ENCODE measurements around the gene CLASP2.

DNA sequence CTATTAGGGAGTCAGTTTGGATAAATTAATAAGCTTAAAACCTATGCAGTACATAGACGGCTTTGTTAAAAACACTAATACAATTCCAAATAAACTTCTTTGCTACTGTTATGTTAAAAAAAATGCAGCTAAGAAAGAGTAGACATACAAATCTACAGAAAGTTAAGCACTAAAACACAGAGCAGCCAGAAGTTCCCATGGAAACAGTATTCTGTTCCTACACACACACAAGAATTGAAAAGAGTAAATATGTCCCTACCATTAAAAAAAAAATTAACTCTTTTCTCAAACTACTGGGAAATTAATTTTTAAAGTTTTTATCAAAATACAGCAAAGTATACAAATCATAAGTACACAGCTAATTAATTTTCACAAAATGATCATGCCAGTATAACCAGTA, 71.6 kb downstream of the CLASP2 start:
- TF ChIP-seq ARNTL (CRISPR knock-in tag; IDR thresholded peaks at IDR 0.05; ENCODE audit: borderline replicate concordance, low read depth) (no peak), ZFP30 (CRISPR knock-in tag; IDR thresholded peaks at IDR 0.05) (no peak), ZFP3 (CRISPR knock-in tag; IDR thresholded peaks at IDR 0.05) (no peak), ZNF565 (CRISPR knock-in tag; conservative IDR thresholded peaks at IDR 0.05; ENCODE audit: low read depth) (no peak), ESRRG (CRISPR knock-in tag; IDR thresholded peaks at IDR 0.05) (no peak), ZC3H10 (CRISPR knock-in tag; IDR thresholded peaks at IDR 0.05) (no peak), CSDC2 (CRISPR knock-in tag; IDR thresholded peaks at IDR 0.05) (no peak), RARB (CRISPR knock-in tag; IDR thresholded peaks at IDR 0.05) (no peak)
- TF ChIP-seq, protein P1, sequence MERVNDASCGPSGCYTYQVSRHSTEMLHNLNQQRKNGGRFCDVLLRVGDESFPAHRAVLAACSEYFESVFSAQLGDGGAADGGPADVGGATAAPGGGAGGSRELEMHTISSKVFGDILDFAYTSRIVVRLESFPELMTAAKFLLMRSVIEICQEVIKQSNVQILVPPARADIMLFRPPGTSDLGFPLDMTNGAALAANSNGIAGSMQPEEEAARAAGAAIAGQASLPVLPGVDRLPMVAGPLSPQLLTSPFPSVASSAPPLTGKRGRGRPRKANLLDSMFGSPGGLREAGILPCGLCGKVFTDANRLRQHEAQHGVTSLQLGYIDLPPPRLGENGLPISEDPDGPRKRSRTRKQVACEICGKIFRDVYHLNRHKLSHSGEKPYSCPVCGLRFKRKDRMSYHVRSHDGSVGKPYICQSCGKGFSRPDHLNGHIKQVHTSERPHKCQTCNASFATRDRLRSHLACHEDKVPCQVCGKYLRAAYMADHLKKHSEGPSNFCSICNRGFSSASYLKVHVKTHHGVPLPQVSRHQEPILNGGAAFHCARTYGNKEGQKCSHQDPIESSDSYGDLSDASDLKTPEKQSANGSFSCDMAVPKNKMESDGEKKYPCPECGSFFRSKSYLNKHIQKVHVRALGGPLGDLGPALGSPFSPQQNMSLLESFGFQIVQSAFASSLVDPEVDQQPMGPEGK (CRISPR knock-in tag; IDR thresholded peaks at IDR 0.05; ENCODE audit: borderline replicate concordance) = no peak
- TF ChIP-seq, protein P2, sequence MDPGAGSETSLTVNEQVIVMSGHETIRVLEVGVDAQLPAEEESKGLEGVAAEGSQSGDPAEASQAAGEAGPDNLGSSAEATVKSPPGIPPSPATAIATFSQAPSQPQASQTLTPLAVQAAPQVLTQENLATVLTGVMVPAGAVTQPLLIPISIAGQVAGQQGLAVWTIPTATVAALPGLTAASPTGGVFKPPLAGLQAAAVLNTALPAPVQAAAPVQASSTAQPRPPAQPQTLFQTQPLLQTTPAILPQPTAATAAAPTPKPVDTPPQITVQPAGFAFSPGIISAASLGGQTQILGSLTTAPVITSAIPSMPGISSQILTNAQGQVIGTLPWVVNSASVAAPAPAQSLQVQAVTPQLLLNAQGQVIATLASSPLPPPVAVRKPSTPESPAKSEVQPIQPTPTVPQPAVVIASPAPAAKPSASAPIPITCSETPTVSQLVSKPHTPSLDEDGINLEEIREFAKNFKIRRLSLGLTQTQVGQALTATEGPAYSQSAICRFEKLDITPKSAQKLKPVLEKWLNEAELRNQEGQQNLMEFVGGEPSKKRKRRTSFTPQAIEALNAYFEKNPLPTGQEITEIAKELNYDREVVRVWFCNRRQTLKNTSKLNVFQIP (CRISPR knock-in tag; IDR thresholded peaks at IDR 0.05; ENCODE audit: borderline replicate concordance, low read depth) = no peak
- TF ChIP-seq, protein P3, sequence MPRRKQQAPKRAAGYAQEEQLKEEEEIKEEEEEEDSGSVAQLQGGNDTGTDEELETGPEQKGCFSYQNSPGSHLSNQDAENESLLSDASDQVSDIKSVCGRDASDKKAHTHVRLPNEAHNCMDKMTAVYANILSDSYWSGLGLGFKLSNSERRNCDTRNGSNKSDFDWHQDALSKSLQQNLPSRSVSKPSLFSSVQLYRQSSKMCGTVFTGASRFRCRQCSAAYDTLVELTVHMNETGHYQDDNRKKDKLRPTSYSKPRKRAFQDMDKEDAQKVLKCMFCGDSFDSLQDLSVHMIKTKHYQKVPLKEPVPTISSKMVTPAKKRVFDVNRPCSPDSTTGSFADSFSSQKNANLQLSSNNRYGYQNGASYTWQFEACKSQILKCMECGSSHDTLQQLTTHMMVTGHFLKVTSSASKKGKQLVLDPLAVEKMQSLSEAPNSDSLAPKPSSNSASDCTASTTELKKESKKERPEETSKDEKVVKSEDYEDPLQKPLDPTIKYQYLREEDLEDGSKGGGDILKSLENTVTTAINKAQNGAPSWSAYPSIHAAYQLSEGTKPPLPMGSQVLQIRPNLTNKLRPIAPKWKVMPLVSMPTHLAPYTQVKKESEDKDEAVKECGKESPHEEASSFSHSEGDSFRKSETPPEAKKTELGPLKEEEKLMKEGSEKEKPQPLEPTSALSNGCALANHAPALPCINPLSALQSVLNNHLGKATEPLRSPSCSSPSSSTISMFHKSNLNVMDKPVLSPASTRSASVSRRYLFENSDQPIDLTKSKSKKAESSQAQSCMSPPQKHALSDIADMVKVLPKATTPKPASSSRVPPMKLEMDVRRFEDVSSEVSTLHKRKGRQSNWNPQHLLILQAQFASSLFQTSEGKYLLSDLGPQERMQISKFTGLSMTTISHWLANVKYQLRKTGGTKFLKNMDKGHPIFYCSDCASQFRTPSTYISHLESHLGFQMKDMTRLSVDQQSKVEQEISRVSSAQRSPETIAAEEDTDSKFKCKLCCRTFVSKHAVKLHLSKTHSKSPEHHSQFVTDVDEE (CRISPR knock-in tag; IDR thresholded peaks at IDR 0.05) = no peak
- TF ChIP-seq, protein P4, sequence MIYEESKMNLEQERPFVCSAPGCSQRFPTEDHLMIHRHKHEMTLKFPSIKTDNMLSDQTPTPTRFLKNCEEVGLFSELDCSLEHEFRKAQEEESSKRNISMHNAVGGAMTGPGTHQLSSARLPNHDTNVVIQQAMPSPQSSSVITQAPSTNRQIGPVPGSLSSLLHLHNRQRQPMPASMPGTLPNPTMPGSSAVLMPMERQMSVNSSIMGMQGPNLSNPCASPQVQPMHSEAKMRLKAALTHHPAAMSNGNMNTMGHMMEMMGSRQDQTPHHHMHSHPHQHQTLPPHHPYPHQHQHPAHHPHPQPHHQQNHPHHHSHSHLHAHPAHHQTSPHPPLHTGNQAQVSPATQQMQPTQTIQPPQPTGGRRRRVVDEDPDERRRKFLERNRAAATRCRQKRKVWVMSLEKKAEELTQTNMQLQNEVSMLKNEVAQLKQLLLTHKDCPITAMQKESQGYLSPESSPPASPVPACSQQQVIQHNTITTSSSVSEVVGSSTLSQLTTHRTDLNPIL (CRISPR knock-in tag; IDR thresholded peaks at IDR 0.05; ENCODE audit: low read depth) = no peak
- TF ChIP-seq, protein P5, sequence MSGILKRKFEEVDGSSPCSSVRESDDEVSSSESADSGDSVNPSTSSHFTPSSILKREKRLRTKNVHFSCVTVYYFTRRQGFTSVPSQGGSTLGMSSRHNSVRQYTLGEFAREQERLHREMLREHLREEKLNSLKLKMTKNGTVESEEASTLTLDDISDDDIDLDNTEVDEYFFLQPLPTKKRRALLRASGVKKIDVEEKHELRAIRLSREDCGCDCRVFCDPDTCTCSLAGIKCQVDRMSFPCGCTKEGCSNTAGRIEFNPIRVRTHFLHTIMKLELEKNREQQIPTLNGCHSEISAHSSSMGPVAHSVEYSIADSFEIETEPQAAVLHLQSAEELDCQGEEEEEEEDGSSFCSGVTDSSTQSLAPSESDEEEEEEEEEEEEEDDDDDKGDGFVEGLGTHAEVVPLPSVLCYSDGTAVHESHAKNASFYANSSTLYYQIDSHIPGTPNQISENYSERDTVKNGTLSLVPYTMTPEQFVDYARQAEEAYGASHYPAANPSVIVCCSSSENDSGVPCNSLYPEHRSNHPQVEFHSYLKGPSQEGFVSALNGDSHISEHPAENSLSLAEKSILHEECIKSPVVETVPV (CRISPR knock-in tag; IDR thresholded peaks at IDR 0.05) = no peak

All from SK-N-SH treated with all-trans-retinoic acid at 6 μM for 48 hours (cell line).